Tibial nerve (tissue), 3 donors: Measurements from ENCODE around the gene KRT14.

Experiments
- CTCF ChIP-seq, 5 experiments: fragments of 200-600 bp in 3 of 5; fragments of 450-650 bp in 2 of 5; sonication (generic) in 3 of 5; IDR thresholded peaks; one replicate each; pipeline ENCODE4 v1.5.1; 2016 to 2019; ENCODE audit warnings: antibody characterized with exemption in 5 of 5, mild to moderate bottlenecking in 3 of 5, moderate library complexity in 2 of 5
- POLR2A ChIP-seq, 2 donors: fragments of 450-650 bp; IDR thresholded peaks; one replicate each; pipeline ENCODE4 v1.6.1; 2017; ENCODE audit warnings: antibody characterized with exemption in 2 of 2, mild to moderate bottlenecking in 2 of 2, moderate library complexity in 2 of 2

DNA sequence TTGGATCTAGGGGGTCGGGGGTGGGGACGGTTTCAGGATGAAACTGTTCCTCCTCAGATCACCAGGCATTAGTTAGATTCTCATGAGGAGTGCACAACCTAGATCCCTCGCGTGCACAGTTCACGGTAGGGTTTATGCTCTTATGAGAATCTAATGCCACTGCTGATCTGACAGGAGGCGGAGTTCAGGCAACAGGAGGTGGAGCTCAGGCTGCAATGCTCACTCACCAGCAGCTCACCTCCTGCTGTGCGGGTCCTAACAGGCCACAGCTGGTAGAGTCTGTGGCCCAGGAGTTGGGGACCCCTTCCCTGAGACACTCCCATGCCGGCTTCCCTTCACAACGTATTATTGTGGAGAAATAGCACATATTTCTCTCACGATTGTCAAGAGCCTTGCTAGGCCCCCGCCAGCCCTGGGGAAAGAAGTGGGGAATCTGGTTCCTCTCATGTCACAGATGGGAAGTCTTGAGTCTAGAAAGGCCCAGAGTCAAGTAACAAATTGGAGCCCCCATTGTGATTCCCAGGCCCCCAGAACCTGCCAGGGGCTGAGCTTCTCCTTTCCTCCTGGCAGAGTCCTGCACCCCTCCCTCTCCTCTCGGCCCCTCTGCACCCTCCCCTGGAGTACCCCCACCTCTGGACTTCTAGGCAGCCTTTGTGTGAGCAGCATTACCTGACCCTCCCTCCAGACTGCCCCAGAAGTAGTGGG lies 6.1 kb upstream of the KRT14 start:
- no peak for TF ChIP-seq POLR2A (IDR thresholded peaks at IDR 0.05)
- no peak for TF ChIP-seq CTCF (IDR thresholded peaks at IDR 0.05)
